ENCODE data around the gene FAM237B.

DNA sequence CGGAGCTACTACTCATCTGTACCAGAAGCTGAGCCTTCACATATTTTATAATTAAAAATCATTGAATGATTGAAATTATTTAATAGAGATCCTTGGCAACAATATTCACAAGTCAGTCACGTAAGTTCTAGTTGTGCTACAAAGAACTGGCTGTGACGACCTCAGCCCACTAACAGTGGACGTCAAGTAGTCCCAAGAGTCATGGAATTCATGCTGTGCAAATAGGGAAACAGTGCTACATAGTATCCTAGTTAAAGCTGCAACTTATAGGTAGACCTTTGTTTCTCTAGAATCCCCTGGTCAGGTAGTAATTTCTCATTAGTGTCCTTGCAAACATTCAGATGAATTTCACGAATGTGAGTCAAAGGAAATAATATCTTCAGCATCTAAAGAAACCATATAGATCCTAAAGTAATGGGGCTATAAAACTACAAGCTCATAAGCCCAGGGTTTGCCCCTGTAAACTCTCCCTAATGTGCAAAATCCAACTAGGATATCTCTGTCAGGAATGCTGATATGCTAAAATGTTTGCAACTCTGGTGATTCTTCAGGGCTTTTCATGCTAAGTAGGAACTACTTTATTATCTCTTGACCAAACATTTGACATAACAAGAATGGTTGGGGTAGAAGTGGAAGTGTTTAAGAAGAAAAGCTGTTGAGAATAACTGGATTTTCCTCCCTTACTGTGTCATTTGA, 44.9 kb downstream of the FAM237B start:
- TF ChIP-seq, protein P1, sequence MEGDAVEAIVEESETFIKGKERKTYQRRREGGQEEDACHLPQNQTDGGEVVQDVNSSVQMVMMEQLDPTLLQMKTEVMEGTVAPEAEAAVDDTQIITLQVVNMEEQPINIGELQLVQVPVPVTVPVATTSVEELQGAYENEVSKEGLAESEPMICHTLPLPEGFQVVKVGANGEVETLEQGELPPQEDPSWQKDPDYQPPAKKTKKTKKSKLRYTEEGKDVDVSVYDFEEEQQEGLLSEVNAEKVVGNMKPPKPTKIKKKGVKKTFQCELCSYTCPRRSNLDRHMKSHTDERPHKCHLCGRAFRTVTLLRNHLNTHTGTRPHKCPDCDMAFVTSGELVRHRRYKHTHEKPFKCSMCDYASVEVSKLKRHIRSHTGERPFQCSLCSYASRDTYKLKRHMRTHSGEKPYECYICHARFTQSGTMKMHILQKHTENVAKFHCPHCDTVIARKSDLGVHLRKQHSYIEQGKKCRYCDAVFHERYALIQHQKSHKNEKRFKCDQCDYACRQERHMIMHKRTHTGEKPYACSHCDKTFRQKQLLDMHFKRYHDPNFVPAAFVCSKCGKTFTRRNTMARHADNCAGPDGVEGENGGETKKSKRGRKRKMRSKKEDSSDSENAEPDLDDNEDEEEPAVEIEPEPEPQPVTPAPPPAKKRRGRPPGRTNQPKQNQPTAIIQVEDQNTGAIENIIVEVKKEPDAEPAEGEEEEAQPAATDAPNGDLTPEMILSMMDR (IDR thresholded peaks at IDR 0.05; ENCODE audit: low read depth, low read length, missing input control), result no peak
- TF ChIP-seq, protein P2, sequence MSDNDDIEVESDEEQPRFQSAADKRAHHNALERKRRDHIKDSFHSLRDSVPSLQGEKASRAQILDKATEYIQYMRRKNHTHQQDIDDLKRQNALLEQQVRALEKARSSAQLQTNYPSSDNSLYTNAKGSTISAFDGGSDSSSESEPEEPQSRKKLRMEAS (IDR thresholded peaks at IDR 0.05), result no peak
- TF ChIP-seq GABPA (IDR thresholded peaks at IDR 0.05 in 1 of 2, conservative IDR thresholded peaks at IDR 0.05 in 1 of 2), result no peak
- peak; percentile 50 for TF ChIP-seq HNF4G (IDR thresholded peaks at IDR 0.05)
- no peak for TF ChIP-seq EGR1 (IDR thresholded peaks at IDR 0.05; ENCODE audit: low read depth in 2 of 2)
- TF ChIP-seq, protein P3, sequence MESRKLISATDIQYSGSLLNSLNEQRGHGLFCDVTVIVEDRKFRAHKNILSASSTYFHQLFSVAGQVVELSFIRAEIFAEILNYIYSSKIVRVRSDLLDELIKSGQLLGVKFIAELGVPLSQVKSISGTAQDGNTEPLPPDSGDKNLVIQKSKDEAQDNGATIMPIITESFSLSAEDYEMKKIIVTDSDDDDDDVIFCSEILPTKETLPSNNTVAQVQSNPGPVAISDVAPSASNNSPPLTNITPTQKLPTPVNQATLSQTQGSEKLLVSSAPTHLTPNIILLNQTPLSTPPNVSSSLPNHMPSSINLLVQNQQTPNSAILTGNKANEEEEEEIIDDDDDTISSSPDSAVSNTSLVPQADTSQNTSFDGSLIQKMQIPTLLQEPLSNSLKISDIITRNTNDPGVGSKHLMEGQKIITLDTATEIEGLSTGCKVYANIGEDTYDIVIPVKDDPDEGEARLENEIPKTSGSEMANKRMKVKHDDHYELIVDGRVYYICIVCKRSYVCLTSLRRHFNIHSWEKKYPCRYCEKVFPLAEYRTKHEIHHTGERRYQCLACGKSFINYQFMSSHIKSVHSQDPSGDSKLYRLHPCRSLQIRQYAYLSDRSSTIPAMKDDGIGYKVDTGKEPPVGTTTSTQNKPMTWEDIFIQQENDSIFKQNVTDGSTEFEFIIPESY (IDR thresholded peaks at IDR 0.05), result no peak

Measured in liver (tissue), 3 donors.